AG04450 (cell line): ENCODE data around the gene PCDHGA6. TPM values are rescaled to one million over a fixed set of nuclear protein-coding genes. Genes with fewer than 3 reads are reported as not detected.

Source experiments
- CTCF ChIA-PET: fragments of 300-600, 350-600 bp; formaldehyde crosslinking; extraction: SDS; loops from one replicate; lab custom pipeline; 2022; ENCODE audit warnings: antibody characterized with exemption, inconsistent platforms; lab: Charles Lee
- POLR2A ChIA-PET: fragments of 350-600 bp; formaldehyde crosslinking; extraction: SDS; loops from one replicate; lab custom pipeline; 2021; ENCODE audit warnings: antibody characterized with exemption, inconsistent platforms; lab: Yijun Ruan, JAX
- DNase-seq: peaks from one replicate; pipeline ENCODE4 v3.0.0-alpha.2; 2011; ENCODE audit warnings: low read depth, low spot score
- H3K27ac ChIP-seq: one replicate; pipeline ENCODE4 v1.5.1; 2012; ENCODE audit warnings: low read depth, low read length, control low read depth
- H3K27me3 ChIP-seq: one replicate; pipeline ENCODE4 v1.6.0; 2012; ENCODE audit warnings: low read length; ENCODE audit not compliant: control insufficient read depth, insufficient read depth
- H3K4me3 ChIP-seq: 2 replicates; pipeline ENCODE4 v1.5.1; 2011; ENCODE audit warnings: mild to moderate bottlenecking, low read depth, low read length, control low read depth
- H3K9me3 ChIP-seq: 2 replicates; pipeline ENCODE4 v1.5.1; 2012; ENCODE audit warnings: low read length; ENCODE audit not compliant: control insufficient read depth, insufficient read depth
- CTCF ChIP-seq: IDR thresholded peaks from 2 replicates; pipeline ENCODE4 v1.5.1; 2011; ENCODE audit warnings: low read depth, low read length, control low read depth, inconsistent platforms
- polyA plus RNA-seq: library from polyadenylated mRNA; depleted of rRNA; stranded (reverse); fragments of >200 nt; gene quantifications from 2 replicates; pipeline ENCODE4 v1.2.3, GENCODE V29; 2011

Gene PCDHGA6
- polyA plus RNA-seq, 1 experiment, result 4.8 TPM

GRCh38 chr5:141362719-141363118, 11.0 kb upstream of the PCDHGA6 start:
- CTCF ChIA-PET, result interaction anchor here (1.0 to 1.7 kb wide), 2 partner anchors 24 to 201 kb away, joined by 3 to 5 read pairs; partner anchors contain the start of gene PCDHGA2

GRCh38 chr5:141363952-141364660, 9.6 kb upstream of the PCDHGA6 start, which contains the start of gene PCDHGA5:
PCDHGA5 (plus strand) TSS chr5:141364162; CDS start chr5:141364331, 169 bp downstream.
- TF ChIP-seq CTCF, result peak; percentile 10; the same call in 1 of the 2 replicates
- peak within 1 kb of the TSS; percentile 10; the same call in 1 of the 2 replicates for H3K4me3 ChIP-seq
- no peak for DNase-seq
- POLR2A ChIA-PET, result no interaction called here
- H3K9me3 ChIP-seq, result peaks cover 59% of the 10 kb centered on the region
- CTCF ChIA-PET, result interaction anchor here (0.7 to 2.0 kb wide), 6 partner anchors 34 to 204 kb away, joined by 3 to 11 read pairs (median 4); partner anchors contain the start of gene PCDHGA1
- peaks cover 32% of the 10 kb centered on the region for H3K27me3 ChIP-seq
- no peak within 1 kb of the TSS for H3K27ac ChIP-seq

More at GRCh38 chr5:141362719-141363118, 11.0 kb upstream of the PCDHGA6 start:
- POLR2A ChIA-PET, result no interaction called here
- no peak for DNase-seq
- Histone ChIP-seq H3K4me3 (no peak overlapping the region), H3K27ac (no peak overlapping the region), H3K27me3 (peaks cover 32% of the 10 kb centered on the region), H3K9me3 (peaks cover 61% of the 10 kb centered on the region)
- no peak for TF ChIP-seq CTCF

- DNase-seq, result no peak
- Histone ChIP-seq H3K9me3 (peaks cover 57% of the 10 kb centered on the region), H3K27me3 (peaks cover 29% of the 10 kb centered on the region), H3K27ac (no peak overlapping the region), H3K4me3 (no peak overlapping the region)
- ChIA-PET CTCF (interaction anchor here (1.0 kb wide), 1 partner anchor 201 kb away, joined by 3 read pairs; no protein-coding TSS in a partner anchor), POLR2A (no interaction called here)
- no peak for TF ChIP-seq CTCF
Observed at GRCh38 chr5:141366016-141366896, 7.4 kb upstream of the PCDHGA6 start.

- Histone ChIP-seq H3K27me3 (peaks cover 16% of the 10 kb centered on the region), H3K27ac (no peak within 1 kb of the TSS), H3K9me3 (peaks cover 65% of the 10 kb centered on the region), H3K4me3 (peak within 1 kb of the TSS; percentile 47)
- CTCF ChIA-PET, result interaction anchor here (0.5 to 3.8 kb wide), 32 partner anchors 9 to 228 kb away, joined by 3 to 105 read pairs (median 4); partner anchors contain the start of genes PCDHB14, PCDHGA1, PCDHGA10 and PCDHGA11
- peak; percentile 48 for TF ChIP-seq CTCF
- no peak for DNase-seq
- POLR2A ChIA-PET, result interaction anchor here (0.7 to 1.2 kb wide), 3 partner anchors 10 to 194 kb away, joined by 3 to 4 read pairs (median 3); no protein-coding TSS in a partner anchor
Observed at GRCh38 chr5:141369994-141370848, 3.5 kb upstream of the PCDHGA6 start, which contains the start of gene PCDHGB3. PCDHGB3 (plus strand) TSS chr5:141370242; CDS start chr5:141370395, 153 bp downstream.
